Ishikawa (cell line): ENCODE measurements around the gene PKNOX2.

ENCODE experiments used
- CEBPB ChIP-seq: IDR thresholded peaks from 2 replicates; pipeline ENCODE4 v1.6.1; 2012
- CREB1 ChIP-seq: IDR thresholded peaks from 2 replicates; pipeline ENCODE4 v1.6.1; 2012; ENCODE audit warnings: low read depth
- EGR1 ChIP-seq: IDR thresholded peaks from 2 replicates; pipeline ENCODE4 v1.6.1; 2012
- EP300 ChIP-seq: IDR thresholded peaks from 2 replicates; pipeline ENCODE4 v1.6.1; 2012; ENCODE audit warnings: borderline replicate concordance
- FOXM1 ChIP-seq: IDR thresholded peaks from 2 replicates; pipeline ENCODE4 v1.6.1; 2012; ENCODE audit warnings: low read depth, borderline replicate concordance
- NFIC ChIP-seq: IDR thresholded peaks from 2 replicates; pipeline ENCODE4 v1.6.1; 2012
- RAD21 ChIP-seq: IDR thresholded peaks from 2 replicates; pipeline ENCODE4 v1.6.1; 2012; ENCODE audit warnings: low read depth
- TAF1 ChIP-seq: IDR thresholded peaks from 2 replicates; pipeline ENCODE4 v1.6.1; 2012; ENCODE audit warnings: low read depth, mild to moderate bottlenecking
- TCF12 ChIP-seq: IDR thresholded peaks from 2 replicates; pipeline ENCODE4 v1.6.1; 2012; ENCODE audit warnings: low read depth
- TEAD4 ChIP-seq: IDR thresholded peaks from 2 replicates; pipeline ENCODE4 v1.6.1; 2012
- USF1 ChIP-seq: IDR thresholded peaks from 2 replicates; pipeline ENCODE4 v1.6.1; 2012
- YY1 ChIP-seq: IDR thresholded peaks from 2 replicates; pipeline ENCODE4 v1.6.1; 2012; ENCODE audit warnings: low read depth
- ZBTB7A ChIP-seq: IDR thresholded peaks from 2 replicates; pipeline ENCODE4 v1.6.1; 2012; ENCODE audit warnings: low read depth
- TF ChIP-seq, protein P1 (sequence below): IDR thresholded peaks from 2 replicates; pipeline ENCODE4 v1.6.1; 2012
- TF ChIP-seq, protein P2 (sequence below): IDR thresholded peaks from 2 replicates; pipeline ENCODE4 v1.6.1; 2012; ENCODE audit warnings: low read depth, mild to moderate bottlenecking

PKNOX2 gene

GRCh38 chr11:125382314-125382791, 217.8 kb downstream of the PKNOX2 start:
- no peak for TF ChIP-seq TEAD4
- no peak for TF ChIP-seq TCF12
- no peak for TF ChIP-seq USF1
- TF ChIP-seq, protein P1, sequence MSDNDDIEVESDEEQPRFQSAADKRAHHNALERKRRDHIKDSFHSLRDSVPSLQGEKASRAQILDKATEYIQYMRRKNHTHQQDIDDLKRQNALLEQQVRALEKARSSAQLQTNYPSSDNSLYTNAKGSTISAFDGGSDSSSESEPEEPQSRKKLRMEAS, result no peak
- TF ChIP-seq EP300, result no peak
- TF ChIP-seq, protein P2, sequence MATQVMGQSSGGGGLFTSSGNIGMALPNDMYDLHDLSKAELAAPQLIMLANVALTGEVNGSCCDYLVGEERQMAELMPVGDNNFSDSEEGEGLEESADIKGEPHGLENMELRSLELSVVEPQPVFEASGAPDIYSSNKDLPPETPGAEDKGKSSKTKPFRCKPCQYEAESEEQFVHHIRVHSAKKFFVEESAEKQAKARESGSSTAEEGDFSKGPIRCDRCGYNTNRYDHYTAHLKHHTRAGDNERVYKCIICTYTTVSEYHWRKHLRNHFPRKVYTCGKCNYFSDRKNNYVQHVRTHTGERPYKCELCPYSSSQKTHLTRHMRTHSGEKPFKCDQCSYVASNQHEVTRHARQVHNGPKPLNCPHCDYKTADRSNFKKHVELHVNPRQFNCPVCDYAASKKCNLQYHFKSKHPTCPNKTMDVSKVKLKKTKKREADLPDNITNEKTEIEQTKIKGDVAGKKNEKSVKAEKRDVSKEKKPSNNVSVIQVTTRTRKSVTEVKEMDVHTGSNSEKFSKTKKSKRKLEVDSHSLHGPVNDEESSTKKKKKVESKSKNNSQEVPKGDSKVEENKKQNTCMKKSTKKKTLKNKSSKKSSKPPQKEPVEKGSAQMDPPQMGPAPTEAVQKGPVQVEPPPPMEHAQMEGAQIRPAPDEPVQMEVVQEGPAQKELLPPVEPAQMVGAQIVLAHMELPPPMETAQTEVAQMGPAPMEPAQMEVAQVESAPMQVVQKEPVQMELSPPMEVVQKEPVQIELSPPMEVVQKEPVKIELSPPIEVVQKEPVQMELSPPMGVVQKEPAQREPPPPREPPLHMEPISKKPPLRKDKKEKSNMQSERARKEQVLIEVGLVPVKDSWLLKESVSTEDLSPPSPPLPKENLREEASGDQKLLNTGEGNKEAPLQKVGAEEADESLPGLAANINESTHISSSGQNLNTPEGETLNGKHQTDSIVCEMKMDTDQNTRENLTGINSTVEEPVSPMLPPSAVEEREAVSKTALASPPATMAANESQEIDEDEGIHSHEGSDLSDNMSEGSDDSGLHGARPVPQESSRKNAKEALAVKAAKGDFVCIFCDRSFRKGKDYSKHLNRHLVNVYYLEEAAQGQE, result no peak
- TF ChIP-seq FOXM1, result no peak
- TF ChIP-seq RAD21, result no peak
- no peak for TF ChIP-seq YY1
- TF ChIP-seq ZBTB7A, result no peak
- no peak for TF ChIP-seq CREB1
- TF ChIP-seq NFIC, result no peak
- no peak for TF ChIP-seq TAF1
- TF ChIP-seq CEBPB, result no peak
- no peak for TF ChIP-seq EGR1

DNA sequence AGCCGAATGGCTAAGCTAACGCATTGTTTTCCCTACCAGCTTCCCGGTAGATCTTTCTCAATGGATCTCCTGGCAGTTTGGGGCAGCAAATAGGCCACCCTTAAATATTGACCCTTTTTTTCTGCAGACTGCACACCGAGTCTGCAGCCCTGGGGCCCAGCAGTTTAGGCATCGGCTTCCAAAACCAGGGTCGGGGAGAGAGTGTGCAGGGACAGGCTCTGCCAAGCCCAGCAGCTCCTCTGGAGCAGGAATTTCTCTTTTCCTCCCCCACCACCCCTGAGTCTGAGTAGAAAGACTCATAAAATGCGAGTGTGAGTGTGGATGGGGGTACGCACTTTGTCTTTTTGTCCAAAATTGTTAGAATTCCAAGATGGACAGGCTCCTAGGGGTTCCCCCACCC, 218.3 kb downstream of the PKNOX2 start:
- TF ChIP-seq TAF1, result no peak
- TF ChIP-seq FOXM1, result no peak
- no peak for TF ChIP-seq YY1
- no peak for TF ChIP-seq EGR1
- TF ChIP-seq CREB1, result no peak
- no peak for TF ChIP-seq TCF12
- no peak for TF ChIP-seq ZBTB7A
- no peak for TF ChIP-seq USF1
- TF ChIP-seq EP300, result no peak
- no peak for TF ChIP-seq CEBPB

GRCh38 chr11:125384825-125385224, 220.3 kb downstream of the PKNOX2 start:
- TF ChIP-seq RAD21 (no peak), CREB1 (no peak), ZBTB7A (no peak), NFIC (no peak), FOXM1 (no peak), CEBPB (no peak), TEAD4 (no peak), EGR1 (no peak), YY1 (no peak), TCF12 (no peak), EP300 (no peak)
- TF ChIP-seq, protein P1, result no peak

DNA sequence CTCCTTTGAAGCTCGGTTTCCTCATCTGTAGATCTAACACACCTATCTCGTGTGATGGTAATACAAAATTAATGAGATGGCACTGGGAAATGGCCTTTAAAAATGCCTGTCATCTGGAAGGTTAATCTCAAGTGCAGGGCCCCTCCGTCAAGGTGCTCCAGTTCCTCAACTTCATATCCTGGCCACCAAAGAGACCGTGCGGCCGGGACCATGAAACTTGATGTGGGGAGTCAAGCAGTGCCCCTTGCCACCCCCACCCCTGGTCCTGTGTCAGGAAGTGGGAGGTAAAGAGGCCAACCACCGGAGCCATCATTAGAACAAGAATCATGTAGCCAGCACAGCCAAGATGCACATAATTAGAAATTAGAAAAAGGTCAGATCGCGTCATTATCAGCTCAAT, 223.3 kb downstream of the PKNOX2 start:
- TF ChIP-seq, protein P2, result no peak
- no peak for TF ChIP-seq ZBTB7A
- TF ChIP-seq EGR1, result no peak
- no peak for TF ChIP-seq CEBPB
- TF ChIP-seq USF1, result no peak
- TF ChIP-seq TEAD4, result no peak
- TF ChIP-seq TAF1, result no peak
- no peak for TF ChIP-seq CREB1
- TF ChIP-seq TCF12, result no peak
- no peak for TF ChIP-seq EP300
- no peak for TF ChIP-seq RAD21
- no peak for TF ChIP-seq NFIC
- TF ChIP-seq YY1, result no peak
- TF ChIP-seq, protein P1, result no peak
- TF ChIP-seq FOXM1, result no peak

DNA sequence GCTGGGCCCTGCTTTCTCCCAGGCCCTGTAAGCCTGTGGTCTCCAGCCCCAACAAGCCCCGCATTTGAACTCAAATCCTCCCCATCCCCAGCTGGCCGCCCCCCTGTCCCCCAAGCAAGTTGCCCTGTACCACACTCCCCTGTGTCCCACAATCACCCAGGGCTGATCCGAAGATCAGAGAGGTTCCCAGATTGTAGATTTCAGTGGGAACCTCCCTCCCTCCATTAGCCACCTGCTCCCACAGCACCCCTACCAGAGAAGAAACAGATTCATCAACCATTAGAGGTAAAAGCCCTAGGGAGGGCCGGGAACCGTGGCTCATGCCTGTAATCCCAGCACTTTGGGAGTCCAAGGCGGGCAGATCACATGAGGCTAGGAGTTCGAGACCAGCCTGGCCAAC, 224.1 kb downstream of the PKNOX2 start:
- TF ChIP-seq TAF1, result no peak
- no peak for TF ChIP-seq TCF12
- TF ChIP-seq USF1, result no peak
